Testis (tissue), 2 donors: ENCODE results near the gene HOMER3.

ENCODE experiments used
- CTCF ChIP-seq, 3 experiments: fragments of 450-650 bp in 2 of 3; fragments of 200-600 bp in 1 of 3; sonication (generic) in 1 of 3; IDR thresholded peaks; one replicate each; pipeline ENCODE4 v1.5.1; 2016 to 2019; ENCODE audit warnings: antibody characterized with exemption in 3 of 3, mild to moderate bottlenecking in 2 of 3, moderate library complexity in 1 of 3
- POLR2A ChIP-seq: fragments of 450-650 bp; IDR thresholded peaks from one replicate; pipeline ENCODE4 v1.6.1; 2017; ENCODE audit warnings: antibody characterized with exemption, mild to moderate bottlenecking, moderate library complexity

GRCh38 chr19:18975011-18975410 is 34.0 kb upstream of the HOMER3 start:
- TF ChIP-seq CTCF (IDR thresholded peaks at IDR 0.05), result no peak
- TF ChIP-seq POLR2A, result no peak
